Femur (tissue), 1 donor: ENCODE results near the gene ELMO1.

Source experiments
- DNase-seq: peaks from one replicate; pipeline ENCODE4 v3.0.0-alpha.2; 2017

ELMO1 gene

DNA sequence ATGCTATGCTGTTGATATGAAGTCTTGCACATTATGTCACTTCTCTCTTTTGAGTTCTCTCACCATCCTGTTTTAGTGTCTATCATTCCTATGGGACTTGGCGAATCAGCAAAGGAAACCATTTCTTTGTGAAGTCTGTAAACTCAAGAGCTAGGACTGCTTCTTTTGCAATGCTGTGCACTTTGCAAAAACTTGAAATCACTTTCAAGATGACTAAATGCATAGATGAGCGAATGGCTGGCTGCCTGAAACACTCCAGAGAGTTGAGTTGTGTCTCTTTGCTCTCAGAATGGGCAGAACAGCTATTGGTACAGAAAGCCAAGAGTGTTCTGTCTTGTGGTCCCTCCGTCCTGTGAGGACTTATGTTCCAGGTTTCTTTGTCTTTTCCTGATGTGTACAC, 18.3 kb upstream of the ELMO1 start:
- no peak for DNase-seq

DNA sequence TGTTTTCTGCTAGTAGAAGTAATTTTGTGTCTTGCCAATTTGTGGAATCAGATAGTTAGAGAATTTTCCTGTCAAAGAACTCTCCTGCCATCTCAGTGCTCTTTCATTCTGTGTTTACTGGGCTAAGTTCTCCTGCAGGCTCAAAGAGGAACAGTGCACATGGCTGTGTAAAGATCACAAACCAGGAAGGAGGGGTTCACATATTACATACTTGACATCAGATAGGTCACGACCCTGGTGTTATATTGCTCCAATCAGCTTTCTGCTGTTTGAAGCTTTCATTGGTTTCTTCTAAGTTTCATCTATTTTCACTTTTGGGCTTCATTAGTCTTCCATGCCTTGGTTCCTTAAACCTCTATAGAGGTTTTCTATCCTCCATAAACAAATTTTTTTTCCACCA, 13.5 kb upstream of the ELMO1 start:
- no peak for DNase-seq

DNA sequence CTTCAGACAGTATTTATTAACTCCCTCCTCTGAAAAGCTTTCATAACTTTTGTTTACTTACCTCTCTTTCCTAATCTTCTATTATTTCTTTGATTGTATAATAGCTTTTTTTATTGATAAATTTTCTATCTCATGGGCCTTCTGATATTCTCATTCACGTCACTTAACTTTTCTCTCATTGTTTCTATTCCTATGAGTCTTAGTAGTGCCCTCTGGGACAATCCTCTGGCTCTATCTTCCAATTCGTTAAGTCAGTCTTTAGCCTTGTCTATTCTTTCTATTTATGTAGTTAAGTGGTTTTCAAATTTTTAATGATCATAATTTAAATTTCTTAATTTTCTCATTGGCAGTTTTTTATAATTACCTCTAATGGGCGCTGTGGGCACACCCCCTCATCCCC, 6.4 kb upstream of the ELMO1 start:
- no peak for DNase-seq

DNA sequence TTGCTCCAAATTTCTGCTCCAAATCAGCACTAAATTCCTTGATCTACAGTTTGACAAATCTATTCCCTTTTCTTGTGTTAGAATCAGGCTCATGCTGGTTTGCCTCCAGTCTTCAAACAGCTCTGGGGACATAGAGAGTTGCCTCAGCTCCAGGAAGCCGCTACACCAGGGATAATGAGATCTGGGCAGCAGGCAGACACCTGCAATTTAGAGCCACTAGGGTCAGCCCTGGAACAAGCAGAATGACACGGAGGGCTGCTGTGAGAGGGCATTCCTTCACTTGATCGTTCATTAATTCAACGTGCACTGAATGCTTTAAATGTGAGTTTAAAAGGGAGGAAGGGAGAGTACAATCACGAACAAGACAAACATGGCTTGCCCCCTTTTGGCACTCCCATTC, 3.7 kb upstream of the ELMO1 start:
- DNase-seq = no peak

DNA sequence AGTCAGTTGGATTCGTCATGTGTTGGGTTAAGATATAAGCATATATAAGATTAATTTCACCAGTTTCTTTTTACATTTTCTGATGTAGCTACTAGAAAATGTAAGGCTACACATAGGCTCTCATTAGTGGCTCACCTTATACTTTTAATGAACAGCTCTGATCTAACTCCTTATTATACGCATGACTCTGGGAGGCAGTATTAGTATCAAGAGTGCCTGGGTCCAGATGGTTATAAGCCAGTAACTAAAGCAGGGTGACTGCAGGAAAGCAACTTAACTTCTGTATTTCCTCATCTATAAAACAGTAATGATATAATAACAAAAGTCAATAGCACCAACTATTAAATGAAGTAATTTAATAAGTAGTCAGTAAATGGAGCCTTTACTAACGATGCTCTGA, 1.4 kb upstream of the ELMO1 start:
- DNase-seq = no peak

DNA sequence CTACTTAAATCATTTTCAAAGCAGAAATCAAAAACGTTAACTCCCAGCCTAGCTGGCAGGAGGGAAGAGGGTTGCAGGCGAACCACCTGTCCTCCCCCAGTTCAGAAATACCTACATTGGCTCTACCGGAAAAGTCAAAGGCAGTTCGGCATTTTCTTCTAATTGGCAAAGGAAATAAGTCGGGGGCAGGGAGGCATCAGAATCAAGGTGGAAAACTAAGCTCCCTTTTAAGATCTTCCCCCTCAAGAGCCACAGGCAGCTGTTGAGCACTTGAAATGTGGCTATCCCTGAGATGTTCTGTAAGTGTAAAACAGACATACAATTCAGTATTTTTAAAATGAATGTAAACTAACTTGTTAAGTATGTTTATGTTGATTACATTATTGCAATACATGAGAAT, 957 bp upstream of the ELMO1 start:
- DNase-seq = no peak

DNA sequence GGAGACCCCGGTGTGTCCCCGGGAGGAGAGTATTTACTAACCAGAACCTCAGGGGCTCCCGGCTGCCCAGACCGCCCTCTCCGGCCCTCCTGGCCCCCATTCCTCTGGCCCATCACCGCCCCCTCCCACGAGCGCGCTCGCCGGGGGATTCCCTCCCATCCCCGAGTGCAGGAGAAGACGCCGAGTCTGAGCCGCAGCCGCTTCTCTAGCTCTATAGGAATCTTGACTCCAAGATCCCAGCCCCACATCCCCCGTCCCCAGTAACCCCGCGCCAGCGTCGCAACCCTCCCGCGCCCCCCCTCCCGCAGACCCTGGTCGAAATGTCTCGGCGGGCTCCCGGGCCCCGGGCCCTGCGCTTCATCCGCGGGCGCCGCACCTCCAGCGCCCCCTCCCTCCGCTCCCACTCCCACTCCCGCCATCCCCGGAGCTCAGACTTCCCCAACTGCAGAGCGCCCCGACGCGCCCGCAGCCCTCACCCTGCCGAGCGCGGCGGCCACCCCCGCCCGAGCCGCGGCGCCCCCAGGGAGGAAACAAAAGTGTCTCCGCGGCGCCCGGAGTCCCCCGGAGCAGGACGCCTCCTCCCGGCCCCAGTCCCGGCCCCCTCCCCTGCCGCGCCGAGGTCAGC, 541 bp downstream of the ELMO1 start:
- peak; percentile 53 for DNase-seq

DNA sequence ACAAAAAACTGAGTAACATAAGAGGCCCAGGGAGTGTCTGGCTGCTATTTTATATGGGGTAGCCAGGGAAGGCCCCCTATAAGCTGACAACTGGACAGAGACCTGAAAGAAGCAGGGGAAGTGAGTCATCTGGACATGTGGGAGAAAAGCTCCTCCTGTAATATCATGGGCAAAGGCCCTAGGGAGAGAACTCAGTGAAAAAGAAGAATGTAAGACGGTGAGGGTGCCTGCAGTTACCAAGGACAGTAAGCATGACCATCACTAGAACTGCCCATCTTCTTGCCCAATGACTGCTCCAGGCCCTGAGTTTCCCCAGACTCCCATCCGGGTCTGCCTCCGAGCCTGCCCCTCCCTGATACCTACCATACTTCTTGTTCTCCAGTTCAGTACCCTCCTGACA, 2.3 kb downstream of the ELMO1 start:
- DNase-seq = no peak

DNA sequence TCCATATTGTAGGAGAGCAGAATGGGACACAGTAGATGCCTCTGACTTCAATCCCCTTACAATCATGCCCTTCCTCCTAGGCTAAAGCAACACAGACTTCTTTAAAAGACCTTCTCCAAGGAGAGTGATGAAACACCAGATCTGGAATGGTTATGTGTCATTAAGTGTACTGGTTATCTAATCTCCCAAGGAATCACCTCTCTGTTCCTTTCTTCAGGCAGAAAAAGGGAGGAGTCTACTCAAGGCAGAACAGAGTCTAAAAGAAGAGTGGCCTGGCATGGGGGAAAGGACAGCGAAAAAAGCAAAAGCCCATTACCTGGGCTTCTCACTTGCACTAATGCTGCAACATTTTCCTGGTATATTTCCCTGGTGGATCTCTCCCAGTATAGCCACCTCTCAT, 2.9 kb downstream of the ELMO1 start:
- DNase-seq = no peak

DNA sequence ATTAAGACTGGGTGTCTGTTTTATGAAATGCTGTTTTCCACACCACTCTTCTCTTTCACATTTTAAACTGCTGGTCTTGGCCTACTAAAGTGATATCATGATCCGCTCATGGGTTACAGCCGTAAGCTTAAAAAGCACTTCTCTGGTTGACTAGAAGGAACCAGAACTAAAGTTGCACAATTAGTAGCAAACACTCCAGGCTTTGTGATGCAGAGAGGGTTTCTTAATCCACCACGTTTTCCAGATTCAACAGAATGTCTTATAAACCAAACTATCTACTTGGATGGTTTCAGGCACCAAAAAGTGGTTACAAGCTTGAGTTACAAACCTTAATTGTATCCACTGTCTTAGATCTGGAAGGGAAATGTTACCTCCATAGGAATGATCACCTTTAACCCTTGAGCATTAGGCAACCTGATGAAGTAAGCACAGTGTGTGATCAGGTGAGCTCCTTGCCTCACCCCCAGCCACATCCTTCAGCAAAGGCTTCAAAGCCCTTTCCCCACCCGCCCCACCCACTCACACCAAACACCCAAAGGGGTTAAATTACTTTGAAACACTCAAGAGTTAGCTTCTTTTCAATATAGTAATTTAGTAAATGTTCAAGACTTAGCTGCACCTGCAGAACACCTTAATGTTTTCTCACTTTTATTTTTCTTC, 3.5 kb downstream of the ELMO1 start:
- no peak for DNase-seq

DNA sequence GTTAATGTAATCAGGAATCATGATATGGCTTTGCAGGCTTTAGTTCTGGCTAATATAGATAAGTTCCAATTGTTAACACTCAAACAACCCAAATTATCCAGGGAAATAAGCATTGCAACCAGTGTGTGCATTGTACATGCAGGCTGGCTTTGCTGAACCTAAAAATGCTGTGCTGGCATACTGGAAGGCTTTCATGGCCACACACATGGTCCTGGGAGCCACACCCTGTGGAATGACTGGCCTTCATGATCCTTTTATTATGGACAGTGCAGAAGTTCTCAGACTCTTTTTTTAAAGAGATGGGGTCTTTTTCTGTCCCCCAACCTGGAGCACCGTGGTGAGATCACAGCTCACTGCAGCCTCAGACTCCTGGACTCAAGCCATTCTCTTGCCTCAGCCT, 5.0 kb downstream of the ELMO1 start:
- DNase-seq = no peak

DNA sequence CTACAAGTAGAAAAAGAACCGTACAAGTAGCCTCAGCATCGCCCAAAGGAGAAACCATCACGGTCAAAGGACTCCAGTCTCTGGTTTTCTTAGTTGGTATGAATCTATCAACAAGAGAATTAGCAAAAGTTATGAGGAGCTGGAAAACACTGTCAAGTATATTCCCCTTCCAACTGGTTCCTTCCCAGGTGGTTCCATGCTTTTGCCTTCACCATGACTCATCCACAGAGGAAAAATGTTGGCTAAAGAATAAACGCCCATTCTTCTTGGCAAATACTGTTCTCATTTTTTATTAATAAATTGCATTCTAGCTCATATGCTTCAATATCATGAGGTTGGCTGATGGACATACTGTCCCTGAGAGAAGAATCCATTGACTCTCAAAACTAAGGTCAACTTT, 6.4 kb downstream of the ELMO1 start:
- DNase-seq = no peak

DNA sequence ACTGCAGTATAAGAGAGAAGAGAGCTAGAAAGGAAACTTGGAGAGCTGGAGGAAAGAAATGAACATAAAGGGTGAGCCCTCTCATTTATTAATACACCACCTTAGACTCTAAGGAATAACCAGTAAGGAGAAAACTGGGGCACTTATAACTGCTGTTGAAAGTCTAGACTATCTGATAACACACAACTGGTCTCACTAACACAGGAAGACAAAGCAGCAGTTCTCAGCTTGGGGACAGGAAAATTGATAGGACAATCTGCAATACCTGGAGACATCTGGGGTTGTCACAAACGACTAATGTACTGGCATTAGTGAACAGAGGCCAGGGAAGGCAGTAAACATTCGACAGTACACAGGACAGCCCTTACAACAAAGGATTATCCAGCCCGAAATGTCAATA, 6.8 kb downstream of the ELMO1 start:
- no peak for DNase-seq

DNA sequence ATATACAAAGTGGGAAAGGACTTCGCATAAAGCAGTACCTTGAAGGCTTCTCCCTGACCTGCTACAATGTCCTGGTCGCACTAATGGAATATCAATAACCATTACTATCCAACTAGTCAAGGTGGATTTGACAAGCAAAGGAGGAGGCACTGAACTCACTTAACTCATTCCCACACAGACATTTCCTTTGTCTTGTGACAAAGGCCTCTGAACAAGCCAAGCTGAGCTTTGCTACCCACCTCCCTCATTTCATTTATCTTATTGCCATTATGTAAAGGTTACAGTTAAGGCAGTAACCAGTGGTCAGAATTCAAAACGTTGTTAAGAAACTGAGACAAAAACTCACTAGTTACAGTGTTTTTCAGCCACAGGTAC, 7.3 kb downstream of the ELMO1 start:
- no peak for DNase-seq

DNA sequence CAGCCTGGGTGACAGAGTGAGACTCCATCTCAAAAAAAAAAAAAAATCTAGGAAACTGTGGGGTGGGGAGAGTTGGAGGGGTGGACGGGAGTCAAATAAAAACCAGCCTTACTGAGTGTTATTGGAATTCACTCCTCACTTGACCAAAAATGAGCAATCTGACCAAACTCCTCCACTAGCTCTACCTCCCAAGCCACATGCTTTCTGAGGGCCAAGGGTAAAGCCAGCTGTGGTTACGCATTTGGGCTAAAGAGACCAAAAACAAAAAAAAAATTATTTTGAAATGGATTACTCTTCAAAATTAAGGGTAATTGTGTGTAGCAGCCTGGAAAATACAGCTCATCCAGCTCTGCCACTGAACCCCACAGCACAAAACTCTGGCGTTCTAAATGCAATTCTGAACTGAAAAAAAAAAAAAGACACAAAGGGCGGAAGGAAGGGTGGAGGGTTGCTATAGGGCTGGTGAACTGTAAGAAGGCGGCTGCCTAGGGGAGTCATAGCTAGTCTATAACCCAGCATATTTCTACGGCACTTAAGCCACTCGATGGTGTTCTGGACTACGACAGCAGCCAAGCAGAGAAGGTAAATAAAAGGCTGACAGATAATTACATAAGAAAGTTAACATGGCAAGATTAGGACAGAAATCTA, 7.8 kb downstream of the ELMO1 start:
- no peak for DNase-seq

DNA sequence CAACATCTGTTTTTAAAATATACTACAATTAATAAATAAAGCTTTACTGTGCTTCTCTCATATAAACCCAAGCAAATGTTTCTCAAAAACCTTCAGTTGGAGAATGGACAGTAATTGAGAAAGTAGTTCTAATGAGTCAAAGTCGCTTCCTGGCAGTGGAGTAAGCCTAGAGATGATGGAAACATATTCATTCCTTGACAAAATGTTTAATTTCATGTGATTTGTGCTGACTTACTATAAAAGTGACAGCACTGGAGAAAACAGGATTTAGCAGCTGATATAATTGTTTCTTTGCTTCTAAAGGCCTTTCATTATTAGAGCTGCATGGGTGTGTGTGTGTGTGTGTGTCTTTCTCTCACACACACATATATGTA, 9.0 kb downstream of the ELMO1 start:
- DNase-seq = no peak

DNA sequence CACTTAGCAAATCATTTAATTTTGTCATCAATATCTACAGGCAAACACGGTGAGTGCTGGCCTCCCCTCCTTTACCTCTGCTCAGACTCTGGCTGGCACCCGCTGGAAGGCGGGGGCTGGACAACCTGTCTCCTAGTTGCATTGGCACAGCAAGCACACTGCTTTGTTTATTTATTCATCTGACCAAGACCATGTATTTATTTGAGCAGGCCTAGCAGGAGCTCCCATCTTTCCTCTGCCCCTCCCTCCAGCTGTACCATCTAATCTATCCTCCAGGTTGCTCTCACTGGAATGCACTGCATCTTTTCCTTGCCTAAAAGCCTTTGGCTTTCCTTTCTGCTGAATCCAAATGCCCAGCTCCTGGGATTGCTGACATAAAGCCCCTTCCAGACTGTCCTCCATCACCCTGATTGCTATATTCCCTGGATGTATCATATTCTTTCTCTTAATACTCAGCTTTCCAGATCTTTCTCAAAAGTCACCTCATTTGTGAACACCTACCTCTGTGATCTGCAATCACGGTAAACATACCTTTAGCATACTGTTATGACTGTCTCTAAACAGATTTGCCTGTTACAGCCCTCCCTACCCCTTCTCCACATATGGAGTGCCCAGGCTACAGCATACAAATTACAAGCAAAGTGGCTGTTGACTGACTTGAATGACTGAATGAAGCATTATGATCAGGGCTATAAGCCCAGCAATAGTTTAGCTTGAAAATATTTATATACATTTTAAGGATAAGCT, 9.6 kb downstream of the ELMO1 start:
- DNase-seq = no peak

DNA sequence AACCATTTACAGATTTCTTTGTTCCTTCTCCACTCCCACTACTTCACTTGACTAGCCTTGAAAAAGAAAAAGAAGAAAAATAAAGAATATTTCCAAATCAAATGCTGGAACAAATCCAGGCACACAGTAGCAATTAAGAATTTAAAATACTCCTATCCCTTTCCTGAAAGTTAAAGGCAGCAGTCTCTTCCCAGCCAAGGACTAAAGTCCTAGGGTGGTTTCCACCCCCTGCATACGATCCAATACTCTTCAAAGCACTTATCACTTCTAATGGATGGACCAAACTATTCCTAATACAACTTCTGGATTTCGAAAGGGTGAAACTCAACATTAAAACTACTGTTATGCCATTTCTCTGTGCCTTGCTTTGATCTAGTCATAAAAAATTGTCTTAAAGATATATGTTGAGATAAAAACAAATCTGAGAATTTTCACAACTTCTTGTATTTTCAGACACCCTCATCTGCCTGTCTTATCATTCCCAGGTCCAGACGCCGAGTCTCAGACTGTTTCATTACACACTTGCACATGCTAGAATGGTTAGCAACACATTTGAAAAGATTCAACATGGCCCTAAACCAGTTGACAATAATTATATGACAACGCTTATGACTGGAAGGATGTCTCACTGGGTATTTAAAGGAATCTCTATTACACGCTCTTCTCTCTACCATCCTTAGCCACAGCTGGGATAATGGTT, 13.4 kb downstream of the ELMO1 start:
- no peak for DNase-seq

DNA sequence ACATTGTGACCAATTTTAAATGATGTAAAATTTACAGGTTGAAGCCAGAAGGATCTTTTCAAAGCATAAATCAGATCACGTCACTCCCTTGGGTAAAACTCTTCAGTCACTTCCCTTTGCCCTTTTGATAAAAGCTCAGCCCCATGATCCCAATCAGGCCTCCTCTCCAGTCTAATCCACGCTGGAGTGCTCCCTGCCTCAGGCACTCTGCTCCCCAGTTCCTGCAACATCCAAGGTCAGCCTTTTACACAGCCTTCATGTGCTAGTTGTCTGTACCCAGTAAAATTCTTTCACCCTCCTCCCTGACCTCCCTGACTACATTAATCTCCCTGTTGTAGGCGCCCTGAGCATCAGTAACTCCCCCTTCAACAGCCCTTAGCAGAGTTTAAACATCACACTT, 14.1 kb downstream of the ELMO1 start:
- DNase-seq = no peak

DNA sequence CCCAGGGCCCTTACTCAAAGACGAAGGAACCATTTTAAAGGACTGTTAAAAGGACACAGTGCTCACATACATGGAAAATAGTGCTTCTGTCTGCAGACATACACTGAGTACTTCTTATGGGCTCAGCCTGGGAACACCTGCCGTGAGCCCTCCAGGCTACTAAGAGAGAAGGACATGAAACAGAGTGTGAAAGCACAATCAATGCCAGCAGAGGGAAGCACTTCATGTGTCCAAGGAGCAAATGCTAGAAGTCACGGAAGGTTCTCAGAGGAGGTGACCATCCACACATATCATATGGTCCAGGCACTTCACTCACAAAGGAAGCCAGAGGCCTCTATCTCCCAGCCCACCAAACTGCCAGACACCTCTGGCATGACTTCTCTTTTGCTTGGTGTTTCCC, 15.5 kb downstream of the ELMO1 start:
- no peak for DNase-seq

DNA sequence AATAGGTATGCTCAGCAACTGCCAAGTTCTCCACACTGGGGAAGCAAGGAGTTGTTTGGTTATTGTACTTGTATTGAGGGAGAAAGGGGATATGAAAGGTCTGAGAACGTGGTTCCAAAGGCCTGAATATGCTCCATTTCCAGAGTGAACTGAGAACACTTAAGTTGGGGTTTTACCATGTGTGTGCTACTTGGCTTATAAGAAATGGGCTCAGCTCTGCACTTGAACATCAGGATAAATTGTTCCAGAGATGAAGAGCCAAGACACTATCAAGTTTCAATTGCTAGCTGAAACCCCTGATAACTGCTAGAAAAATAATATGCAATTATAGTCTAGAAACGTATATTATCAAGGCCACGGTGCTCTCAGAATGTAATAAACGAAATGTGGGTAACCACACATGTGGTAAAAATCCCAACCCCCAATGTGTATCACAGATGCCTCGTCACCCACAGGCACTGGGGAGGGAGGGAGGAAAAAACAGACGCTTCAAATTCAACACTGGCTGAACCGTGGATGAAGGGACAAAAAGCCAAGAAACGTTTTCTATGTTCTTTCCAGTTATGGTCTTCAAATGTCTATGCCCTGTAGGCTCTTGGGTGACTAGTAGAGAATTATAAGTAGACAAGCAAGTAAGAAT, 16.3 kb downstream of the ELMO1 start:
- no peak for DNase-seq

DNA sequence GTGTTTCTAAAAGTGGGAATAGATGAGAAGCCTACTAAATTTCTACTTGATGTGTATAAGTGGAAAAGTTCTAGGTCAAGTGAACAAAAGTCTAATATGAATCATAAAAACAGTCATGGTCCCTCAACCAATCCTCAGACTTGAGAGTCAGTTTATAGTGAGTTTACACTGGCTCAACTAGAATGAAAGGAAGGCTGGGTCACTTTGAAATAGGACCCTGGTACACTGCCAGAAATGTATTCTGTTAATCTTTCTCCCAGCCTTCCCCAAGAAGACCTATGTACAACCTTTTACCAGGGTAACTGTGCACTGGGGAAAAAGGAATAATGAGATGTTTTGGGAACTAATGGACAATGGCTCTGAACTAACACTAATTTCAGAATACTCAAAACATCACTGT, 17.3 kb downstream of the ELMO1 start:
- DNase-seq = no peak

DNA sequence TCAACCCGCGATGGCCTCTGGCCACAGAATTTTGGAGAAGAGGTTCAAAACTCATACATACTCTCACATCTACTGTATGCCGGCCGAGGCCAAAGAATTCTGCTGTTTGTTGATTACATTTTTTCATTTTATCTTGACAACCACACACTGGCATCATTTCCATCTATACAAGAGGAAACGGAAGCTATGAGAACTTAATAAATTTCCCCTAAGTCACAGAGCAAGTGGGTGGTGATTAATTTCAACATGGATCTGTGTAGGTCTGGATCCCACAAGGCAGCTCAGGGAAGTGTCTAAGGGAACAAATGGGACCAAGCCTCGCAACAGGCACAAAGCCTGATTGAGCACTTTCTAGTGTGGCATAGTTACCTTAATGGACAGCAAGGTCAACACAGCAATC, 18.0 kb downstream of the ELMO1 start:
- no peak for DNase-seq
